Esophagus muscularis mucosa (tissue), 4 donors: Measurements from ENCODE around the gene RAPGEF2. TPM values are rescaled to one million over a fixed set of nuclear protein-coding genes. Genes with fewer than 3 reads are reported as not detected.

Experiments
- DNase-seq: peaks from one replicate; pipeline ENCODE4 v3.0.0-alpha.2; 2017; ENCODE audit errors: extremely low spot score
- H3K27ac ChIP-seq, 4 donors: fragments of 200-600 bp; sonication (generic); replicated peaks in 1 of 4; 1 replicate in 3 of 4; 2 replicates in 1 of 4; pipeline ENCODE4 v1.5.1; 2016 to 2019; ENCODE audit warnings: mild to moderate bottlenecking in 1 of 4
- H3K27me3 ChIP-seq, 4 donors: fragments of 200-600 bp; sonication (generic); one replicate each; pipeline versions ENCODE4 v1.5.1 to v1.6.0; 2016 to 2019
- H3K36me3 ChIP-seq, 4 donors: fragments of 200-600 bp; sonication (generic); one replicate each; pipeline ENCODE4 v1.5.1; 2016 to 2019
- H3K4me1 ChIP-seq, 4 donors: fragments of 200-600 bp; sonication (generic); one replicate each; pipeline ENCODE4 v1.5.1; 2016 to 2019
- H3K4me3 ChIP-seq, 4 donors: fragments of 200-600 bp; sonication (generic); 1 replicate in 2 of 4; 2 replicates in 2 of 4; pipeline ENCODE4 v1.5.1; 2016 to 2019; ENCODE audit warnings: mild to moderate bottlenecking in 4 of 4, moderate library complexity in 1 of 4
- H3K9me3 ChIP-seq, 4 donors: fragments of 200-600 bp; sonication (generic); 1 replicate in 3 of 4; 2 replicates in 1 of 4; pipeline ENCODE4 v1.5.1; 2016 to 2019
- CTCF ChIP-seq, 3 experiments: fragments of 200-600 bp in 2 of 3; fragments of 450-650 bp in 1 of 3; sonication (generic) in 2 of 3; IDR thresholded peaks; one replicate each; pipeline ENCODE4 v1.5.1; 2017 to 2019; ENCODE audit warnings: antibody characterized with exemption in 3 of 3, mild to moderate bottlenecking in 2 of 3, moderate library complexity in 1 of 3
- EP300 ChIP-seq: sonication (generic); formaldehyde crosslinking; IDR thresholded peaks from one replicate; pipeline ENCODE4 v1.6.1; 2017; ENCODE audit warnings: antibody characterized with exemption
- POLR2A ChIP-seq: fragments of 450-650 bp; IDR thresholded peaks from one replicate; pipeline ENCODE4 v1.6.1; 2017; ENCODE audit warnings: antibody characterized with exemption, moderate library complexity, mild to moderate bottlenecking, low read depth
- POLR2AphosphoS5 ChIP-seq, 2 donors: sonication (generic); formaldehyde crosslinking; IDR thresholded peaks; one replicate each; pipeline ENCODE4 v1.6.1; 2017; ENCODE audit warnings: antibody characterized with exemption in 2 of 2
- WGBS: methylation state at CpG from one replicate; pipeline ENCODE4 v1.1.5; 2018; 5-methylcytosine and 5-hydroxymethylcytosine counted together
- intact Hi-C: fragments of 100-400 bp; cut with DNase I; formaldehyde crosslinking; loops from one replicate; pipeline ENCODE4 v1.15.1; 2023
- total RNA-seq, 4 donors: library from RNA; depleted of rRNA; stranded (reverse); fragments of >200 nt; gene quantifications; one replicate each; pipeline versions ENCODE4 v1.1.0 to v1.2.1, GENCODE V29; 2016

RAPGEF2 gene
- total RNA-seq, 4 donors from 2014 or later, result 55.6 to 61.5 (median 58.4) TPM

GRCh38 chr4:159342374-159342773 is 239.5 kb downstream of the RAPGEF2 start:
- peaks cover 45 to 91% (median 66%) of the 10 kb centered on the region in 4 donors for H3K36me3 ChIP-seq
- intact Hi-C loops, result no loop called here
- no peak overlapping the region for H3K4me3 ChIP-seq
- H3K9me3 ChIP-seq, result no peaks in the 10 kb centered on the region
- H3K27ac ChIP-seq, result no peak overlapping the region
- no peak for DNase-seq
- 96% methylated on average over 3 of the region's 3 CpGs for WGBS
- peaks cover 0 to 6% (median 0%) of the 10 kb centered on the region in 4 donors for H3K4me1 ChIP-seq
- TF ChIP-seq POLR2AphosphoS5 (IDR thresholded peaks at IDR 0.05), result no peak
- no peak for TF ChIP-seq EP300
- no peak for TF ChIP-seq POLR2A
- no peak for TF ChIP-seq CTCF (IDR thresholded peaks at IDR 0.05)
- no peaks in the 10 kb centered on the region for H3K27me3 ChIP-seq

- no peak for DNase-seq
- no peaks in the 10 kb centered on the region for H3K27me3 ChIP-seq
- peaks cover 45 to 95% (median 71%) of the 10 kb centered on the region in 4 donors for H3K36me3 ChIP-seq
- WGBS, result 87% methylated on average over 8 of the region's 8 CpGs
- TF ChIP-seq POLR2A (no peak), POLR2AphosphoS5 (IDR thresholded peaks at IDR 0.05) (no peak), CTCF (IDR thresholded peaks at IDR 0.05) (no peak), EP300 (no peak)
- no peak overlapping the region for H3K4me3 ChIP-seq
- intact Hi-C loops, result no loop called here
- no peaks in the 10 kb centered on the region for H3K9me3 ChIP-seq
- H3K4me1 ChIP-seq, result peaks cover 0 to 6% (median 0%) of the 10 kb centered on the region in 4 donors
- H3K27ac ChIP-seq, result no peak overlapping the region
These were observed 240.2 kb downstream of the RAPGEF2 start for GRCh38 chr4:159343116-159343515.

- TF ChIP-seq POLR2AphosphoS5 (IDR thresholded peaks at IDR 0.05) (no peak), CTCF (IDR thresholded peaks at IDR 0.05) (no peak), EP300 (no peak), POLR2A (no peak)
- intact Hi-C loops, result no loop called here
- H3K36me3 ChIP-seq, result peaks cover 35 to 92% (median 62%) of the 10 kb centered on the region in 4 donors
These were observed 242.0 kb downstream of the RAPGEF2 start for GRCh38 chr4:159344877-159345276.

GRCh38 chr4:159346681-159347080 is 243.8 kb downstream of the RAPGEF2 start:
- Histone ChIP-seq H3K9me3 (no peaks in the 10 kb centered on the region), H3K4me3 (no peak overlapping the region), H3K36me3 (peaks cover 52 to 93% (median 70%) of the 10 kb centered on the region in 4 donors), H3K27ac (no peak overlapping the region), H3K4me1 (peaks cover 0 to 6% (median 0%) of the 10 kb centered on the region in 4 donors), H3K27me3 (no peaks in the 10 kb centered on the region)
- DNase-seq, result no peak
- WGBS, result 92% methylated on average over 5 of the region's 5 CpGs
- intact Hi-C loops, result no loop called here
- no peak for TF ChIP-seq POLR2A
- TF ChIP-seq EP300, result no peak
- no peak for TF ChIP-seq POLR2AphosphoS5 (IDR thresholded peaks at IDR 0.05)

More at GRCh38 chr4:159344877-159345276, 242.0 kb downstream of the RAPGEF2 start:
- Histone ChIP-seq H3K27me3 (no peaks in the 10 kb centered on the region), H3K4me3 (no peak overlapping the region), H3K27ac (no peak overlapping the region), H3K4me1 (peaks cover 0 to 6% (median 0%) of the 10 kb centered on the region in 4 donors), H3K9me3 (no peaks in the 10 kb centered on the region)
- no peak for DNase-seq
- WGBS, result 93% methylated on average over 4 of the region's 4 CpGs

GRCh38 chr4:159347813-159348212 is 244.9 kb downstream of the RAPGEF2 start:
- intact Hi-C loops, result no loop called here
- WGBS, result 97% methylated on average over 9 of the region's 9 CpGs
- TF ChIP-seq CTCF (IDR thresholded peaks at IDR 0.05) (no peak), EP300 (no peak), POLR2AphosphoS5 (IDR thresholded peaks at IDR 0.05) (no peak), POLR2A (no peak)
- H3K4me1 ChIP-seq, result peaks cover 0 to 6% (median 0%) of the 10 kb centered on the region in 4 donors
- H3K36me3 ChIP-seq, result peaks cover 53 to 94% (median 70%) of the 10 kb centered on the region in 4 donors
- H3K9me3 ChIP-seq, result no peaks in the 10 kb centered on the region
- DNase-seq, result no peak
- no peak overlapping the region for H3K27ac ChIP-seq
- no peaks in the 10 kb centered on the region for H3K27me3 ChIP-seq
- no peak overlapping the region for H3K4me3 ChIP-seq
